ENCODE data around the gene BRAT1.

BRAT1 gene

DNA sequence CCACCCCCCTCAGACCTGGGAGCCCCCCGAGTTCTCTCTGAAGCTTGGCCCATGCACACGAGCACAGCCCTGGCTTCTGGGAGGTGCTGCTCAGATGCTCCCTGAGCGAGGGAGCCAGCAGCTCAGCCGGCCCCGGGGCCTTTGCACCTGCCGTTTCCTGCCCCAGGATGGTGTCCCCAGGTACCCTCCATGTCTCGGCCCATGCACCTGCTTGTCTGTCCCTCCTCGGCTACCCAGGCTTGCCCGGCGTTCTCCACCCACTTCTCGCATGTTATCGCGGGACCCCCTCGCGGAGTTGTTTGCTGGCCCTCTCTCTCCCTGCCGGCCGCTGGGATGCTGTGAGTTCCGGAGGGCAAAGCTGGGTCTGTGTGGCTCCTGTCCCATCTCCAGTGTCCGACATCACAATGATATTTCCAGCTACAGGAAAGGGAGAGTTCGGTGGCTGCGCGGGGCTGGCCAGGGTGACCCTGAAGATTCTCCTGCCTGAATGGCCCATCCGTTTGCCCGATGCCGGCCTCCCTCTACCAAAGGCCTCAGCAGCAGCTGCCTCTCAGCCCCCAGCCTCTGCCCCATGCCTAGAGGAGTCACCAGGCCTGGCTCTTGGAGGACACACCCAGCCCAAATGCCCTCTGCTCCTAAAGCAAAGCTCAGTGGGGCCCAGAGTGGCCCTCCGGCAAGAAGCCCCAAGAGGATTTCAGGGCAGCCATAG lies 48.0 kb downstream of the BRAT1 start:
- no peak for TF ChIP-seq EZH2phosphoT487 (IDR thresholded peaks at IDR 0.05; ENCODE audit: borderline replicate concordance, low read length)
- TF ChIP-seq, protein P1, sequence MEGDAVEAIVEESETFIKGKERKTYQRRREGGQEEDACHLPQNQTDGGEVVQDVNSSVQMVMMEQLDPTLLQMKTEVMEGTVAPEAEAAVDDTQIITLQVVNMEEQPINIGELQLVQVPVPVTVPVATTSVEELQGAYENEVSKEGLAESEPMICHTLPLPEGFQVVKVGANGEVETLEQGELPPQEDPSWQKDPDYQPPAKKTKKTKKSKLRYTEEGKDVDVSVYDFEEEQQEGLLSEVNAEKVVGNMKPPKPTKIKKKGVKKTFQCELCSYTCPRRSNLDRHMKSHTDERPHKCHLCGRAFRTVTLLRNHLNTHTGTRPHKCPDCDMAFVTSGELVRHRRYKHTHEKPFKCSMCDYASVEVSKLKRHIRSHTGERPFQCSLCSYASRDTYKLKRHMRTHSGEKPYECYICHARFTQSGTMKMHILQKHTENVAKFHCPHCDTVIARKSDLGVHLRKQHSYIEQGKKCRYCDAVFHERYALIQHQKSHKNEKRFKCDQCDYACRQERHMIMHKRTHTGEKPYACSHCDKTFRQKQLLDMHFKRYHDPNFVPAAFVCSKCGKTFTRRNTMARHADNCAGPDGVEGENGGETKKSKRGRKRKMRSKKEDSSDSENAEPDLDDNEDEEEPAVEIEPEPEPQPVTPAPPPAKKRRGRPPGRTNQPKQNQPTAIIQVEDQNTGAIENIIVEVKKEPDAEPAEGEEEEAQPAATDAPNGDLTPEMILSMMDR (IDR thresholded peaks at IDR 0.05; ENCODE audit: low read depth, low read length, poor library complexity, severe bottlenecking) = no peak
- H3K36me3 ChIP-seq (ENCODE audit: control insufficient read depth, low read length) = no peaks in the 10 kb centered on the region
- 0 out of 2 replicates have a peak overlapping the region, but pooled peaks have one; percentile 37 for H3K4me3 ChIP-seq (ENCODE audit: low read length)
- H4K20me1 ChIP-seq (ENCODE audit: control insufficient read depth, insufficient read depth, low read depth, low read length) = no peaks in the 10 kb centered on the region
- no peaks in the 10 kb centered on the region for H3K79me2 ChIP-seq (ENCODE audit: control insufficient read depth, low read length)
- peaks cover 10% of the 10 kb centered on the region for H3K27me3 ChIP-seq (ENCODE audit: control insufficient read depth, low read length)
- H3K4me1 ChIP-seq (ENCODE audit: control insufficient read depth, low read length) = peaks cover 50% of the 10 kb centered on the region
- H3K9me2 ChIP-seq (replicated peaks; ENCODE audit: control insufficient read depth, low read length) = no peaks in the 10 kb centered on the region
- no peak overlapping the region for H3K27ac ChIP-seq (ENCODE audit: low read depth, low read length)
- H3K4me2 ChIP-seq (ENCODE audit: low read length) = peak overlapping the region; percentile 51
- H3F3A ChIP-seq (ENCODE audit: control insufficient read depth, insufficient read depth) = peaks cover 8% of the 10 kb centered on the region
- H3K9me3 ChIP-seq (ENCODE audit: control insufficient read depth, insufficient read depth, low read length) = no peaks in the 10 kb centered on the region

- Histone ChIP-seq H3K79me2 (ENCODE audit: control insufficient read depth, low read length) (no peaks in the 10 kb centered on the region), H3K9me2 (replicated peaks; ENCODE audit: control insufficient read depth, low read length) (no peaks in the 10 kb centered on the region), H3K4me3 (ENCODE audit: low read length) (no peak overlapping the region), H3K4me2 (ENCODE audit: low read length) (no peak overlapping the region), H3K27ac (ENCODE audit: low read depth, low read length) (no peak overlapping the region), H3K9me3 (ENCODE audit: control insufficient read depth, insufficient read depth, low read length) (no peaks in the 10 kb centered on the region), H4K20me1 (ENCODE audit: control insufficient read depth, insufficient read depth, low read depth, low read length) (no peaks in the 10 kb centered on the region), H3K36me3 (ENCODE audit: control insufficient read depth, low read length) (no peaks in the 10 kb centered on the region), H3K4me1 (ENCODE audit: control insufficient read depth, low read length) (peaks cover 30% of the 10 kb centered on the region), H3K27me3 (ENCODE audit: control insufficient read depth, low read length) (peaks cover 10% of the 10 kb centered on the region), H3F3A (ENCODE audit: control insufficient read depth, insufficient read depth) (peaks cover 8% of the 10 kb centered on the region)
- TF ChIP-seq EZH2phosphoT487 (IDR thresholded peaks at IDR 0.05; ENCODE audit: borderline replicate concordance, low read length) = no peak
- TF ChIP-seq, protein P1 (IDR thresholded peaks at IDR 0.05; ENCODE audit: low read depth, low read length, poor library complexity, severe bottlenecking) = no peak
These were observed 49.9 kb downstream of the BRAT1 start for GRCh38 chr7:2505401-2505800.

GRCh38 chr7:2504889-2505375 lies 50.4 kb downstream of the BRAT1 start:
- Histone ChIP-seq H3K4me2 (ENCODE audit: low read length) (no peak overlapping the region), H3K27me3 (ENCODE audit: control insufficient read depth, low read length) (peaks cover 10% of the 10 kb centered on the region), H3F3A (ENCODE audit: control insufficient read depth, insufficient read depth) (peaks cover 8% of the 10 kb centered on the region), H3K9me3 (ENCODE audit: control insufficient read depth, insufficient read depth, low read length) (no peaks in the 10 kb centered on the region), H3K27ac (ENCODE audit: low read depth, low read length) (no peak overlapping the region), H3K79me2 (ENCODE audit: control insufficient read depth, low read length) (no peaks in the 10 kb centered on the region), H3K4me3 (ENCODE audit: low read length) (no peak overlapping the region), H3K4me1 (ENCODE audit: control insufficient read depth, low read length) (peaks cover 26% of the 10 kb centered on the region), H3K9me2 (replicated peaks; ENCODE audit: control insufficient read depth, low read length) (no peaks in the 10 kb centered on the region), H3K36me3 (ENCODE audit: control insufficient read depth, low read length) (no peaks in the 10 kb centered on the region), H4K20me1 (ENCODE audit: control insufficient read depth, insufficient read depth, low read depth, low read length) (no peaks in the 10 kb centered on the region)
- TF ChIP-seq, protein P1 (IDR thresholded peaks at IDR 0.05; ENCODE audit: low read depth, low read length, poor library complexity, severe bottlenecking) = no peak
- TF ChIP-seq EZH2phosphoT487 (IDR thresholded peaks at IDR 0.05; ENCODE audit: borderline replicate concordance, low read length) = no peak

Measured in DOHH2 (cell line).